HG03558 (cell line): ENCODE measurements around the gene CLIP4.

Source experiments
- ATAC-seq: cut with Tn5 transposase; IDR thresholded peaks from one replicate; pipeline ENCODE4 v1.9.1; 2021; ENCODE audit warnings: moderate number of reproducible peaks; ENCODE audit not compliant: unreplicated experiment; ENCODE audit errors: extremely low read depth

Gene CLIP4

DNA sequence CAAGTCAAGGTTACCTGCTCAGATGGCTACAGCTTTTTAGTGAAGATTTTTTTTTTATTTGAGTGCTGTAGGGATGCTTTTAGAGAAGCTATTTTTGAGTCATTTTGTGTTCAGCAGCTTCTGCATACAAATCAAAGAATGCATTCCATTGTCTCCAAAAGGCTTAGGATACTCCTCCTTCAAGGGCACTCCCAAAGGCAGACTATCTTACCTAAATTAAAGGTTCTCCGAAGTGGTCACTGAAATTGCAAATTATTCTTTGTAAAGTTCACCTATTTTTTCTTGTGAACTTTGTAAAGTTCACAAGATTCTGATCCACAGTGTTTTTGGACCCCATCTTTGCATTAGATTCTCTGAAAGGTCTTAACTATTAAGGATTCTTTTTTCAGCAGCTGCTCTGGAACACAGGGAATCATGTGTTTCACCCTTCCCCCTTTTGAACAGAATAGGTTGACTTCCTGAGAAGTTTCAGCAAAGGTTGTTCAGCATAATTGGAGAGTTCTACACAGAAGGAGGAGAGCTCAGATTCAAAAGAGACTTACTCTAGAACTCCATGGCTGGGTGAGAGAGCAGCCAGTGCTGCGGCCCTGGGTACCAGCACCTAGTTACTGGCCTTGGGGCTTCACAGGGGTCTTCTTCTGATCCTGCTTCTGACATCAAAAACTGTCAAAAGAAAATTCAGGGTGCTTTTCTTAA is 14.5 kb downstream of the CLIP4 start:
- ATAC-seq: no peak

DNA sequence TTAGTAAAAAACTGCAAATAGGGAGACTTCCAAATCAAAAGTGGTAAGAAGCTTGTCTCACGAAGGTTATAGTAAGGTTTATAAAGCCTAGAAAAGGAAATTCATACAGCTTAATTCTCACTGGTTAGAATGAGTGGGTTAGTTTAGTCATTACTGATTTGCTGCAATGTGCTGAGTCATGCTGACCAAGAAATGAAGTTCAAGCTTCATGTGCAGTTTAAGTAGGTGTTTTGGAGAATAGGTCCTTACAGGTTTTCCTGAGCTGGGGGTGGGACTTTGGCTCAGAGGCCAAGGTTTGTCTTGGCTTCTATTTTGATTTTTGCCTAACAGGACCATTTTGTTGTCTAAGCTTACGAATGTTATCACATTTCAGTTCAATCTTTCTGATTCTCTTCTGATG is 15.1 kb downstream of the CLIP4 start:
- ATAC-seq: no peak

DNA sequence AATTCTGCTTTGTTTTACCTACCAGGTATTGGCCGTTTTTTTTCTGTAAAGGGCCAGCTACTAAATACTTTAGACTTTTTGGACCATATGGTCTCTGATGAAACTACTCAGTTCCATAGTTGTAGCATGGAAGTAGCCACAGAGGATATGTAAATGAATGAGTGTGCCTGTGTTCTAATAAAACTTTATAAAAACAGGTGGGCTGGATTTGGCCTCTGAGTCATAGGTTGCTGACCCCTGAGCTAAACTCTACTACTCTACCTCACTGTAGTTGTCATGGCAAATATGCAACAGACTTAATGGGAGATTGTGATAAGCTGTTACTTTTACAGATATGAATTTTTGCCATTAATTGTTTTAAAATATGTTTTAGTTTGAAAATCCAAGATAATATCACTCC is 19.7 kb downstream of the CLIP4 start:
- no peak for ATAC-seq

DNA sequence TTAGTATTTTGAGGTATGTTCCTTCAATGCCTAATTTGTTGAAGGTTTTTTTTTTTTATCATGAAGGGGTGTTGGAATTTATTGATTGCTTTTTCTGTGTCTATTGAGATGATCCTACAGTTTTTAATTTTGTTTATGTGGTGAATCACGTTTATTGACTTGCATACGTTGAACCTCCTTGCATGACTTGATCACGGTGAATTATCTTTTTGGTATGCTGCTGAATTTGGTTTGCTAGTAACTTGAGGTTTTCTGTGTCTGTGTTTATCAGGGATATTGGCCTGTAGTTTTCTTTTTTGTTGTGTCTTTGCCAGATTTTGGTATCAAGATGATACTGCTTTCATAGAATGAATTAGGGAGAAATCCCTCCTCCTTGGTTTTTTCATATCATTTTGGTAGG is 23.9 kb downstream of the CLIP4 start:
- ATAC-seq: no peak

DNA sequence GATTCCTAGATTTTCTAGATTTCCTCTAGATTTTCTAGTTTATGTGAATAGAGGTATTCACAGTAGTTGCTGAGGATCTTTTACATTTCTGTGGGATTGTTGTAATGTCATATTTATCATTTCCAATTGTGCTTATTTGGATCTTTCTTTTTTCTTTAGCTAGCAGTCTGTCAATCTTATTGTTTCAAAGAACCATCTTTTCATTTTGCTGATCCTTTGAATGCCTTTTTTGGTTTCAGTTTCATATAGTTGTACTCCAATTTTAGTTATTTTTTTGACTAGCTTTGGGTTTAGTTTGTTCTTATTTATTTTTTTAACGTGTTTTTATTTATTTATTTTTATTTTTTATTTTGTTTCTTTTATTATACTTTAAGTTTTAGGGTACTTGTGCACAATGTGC is 24.5 kb downstream of the CLIP4 start:
- no peak for ATAC-seq

- ATAC-seq: no peak
Measured at GRCh38 chr2:29143657-29144056, 28.4 kb downstream of the CLIP4 start.

DNA sequence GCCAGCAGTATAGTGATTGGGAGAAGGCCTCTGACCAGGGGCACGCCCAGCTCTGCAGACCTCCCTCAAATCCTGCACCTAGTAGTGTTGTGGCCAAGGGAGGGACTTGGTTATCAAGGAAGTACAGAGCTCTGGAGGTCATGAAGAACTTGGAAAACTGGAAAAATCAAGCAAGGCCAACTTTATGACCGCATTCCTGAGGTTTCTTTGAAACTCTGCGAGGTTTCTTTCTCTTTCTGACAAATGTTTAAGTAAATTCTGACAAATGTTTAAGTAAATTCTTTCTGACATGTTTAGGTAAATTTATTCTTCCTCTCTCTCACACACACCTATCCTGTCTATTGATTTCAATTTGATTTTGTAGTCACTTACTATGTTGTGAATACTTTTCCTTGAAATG is 31.0 kb downstream of the CLIP4 start:
- ATAC-seq: no peak

GRCh38 chr2:29147963-29148362 is 32.7 kb downstream of the CLIP4 start:
- no peak for ATAC-seq

- ATAC-seq: no peak
Measured at GRCh38 chr2:29154610-29155009, 39.4 kb downstream of the CLIP4 start.

GRCh38 chr2:29155578-29155977 is 40.4 kb downstream of the CLIP4 start:
- no peak for ATAC-seq

DNA sequence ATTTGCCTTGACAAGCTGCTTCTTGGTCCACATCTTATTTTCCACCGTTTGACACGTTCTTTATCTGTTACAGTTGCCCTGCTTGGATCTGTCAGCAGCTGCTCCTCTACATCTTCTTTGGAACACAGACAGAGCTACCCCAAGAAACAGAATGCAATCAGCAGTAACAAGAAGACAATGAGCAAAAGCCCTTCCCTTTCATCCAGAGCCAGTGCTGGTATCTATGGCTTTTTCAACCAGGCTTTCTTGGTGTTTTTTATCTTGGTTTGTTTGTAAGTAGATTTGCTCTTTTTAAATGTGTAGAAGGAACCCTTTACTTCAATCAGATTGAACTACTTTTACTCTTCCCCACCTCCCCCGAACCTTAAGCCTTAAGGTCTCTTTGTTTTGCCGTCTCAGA is 41.9 kb downstream of the CLIP4 start:
- ATAC-seq: no peak

GRCh38 chr2:29159125-29159524 is 43.9 kb downstream of the CLIP4 start:
- ATAC-seq: no peak

DNA sequence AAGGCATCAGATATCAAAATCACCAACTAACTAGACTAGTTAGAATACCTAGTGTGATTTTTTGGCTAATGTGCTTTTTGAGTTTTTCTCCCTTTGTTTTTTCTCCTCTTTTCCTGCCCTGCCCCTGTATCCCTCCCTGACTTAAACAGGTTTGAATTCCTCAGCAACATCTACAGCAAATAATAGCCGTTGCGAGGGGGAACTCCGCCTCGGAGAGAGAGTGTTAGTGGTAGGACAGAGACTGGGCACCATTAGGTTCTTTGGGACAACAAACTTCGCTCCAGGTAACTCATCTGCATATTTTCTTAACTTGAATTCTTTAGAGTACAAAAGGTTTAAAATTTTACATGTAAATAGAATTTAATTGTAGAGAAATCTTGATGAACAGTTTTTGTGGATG is 45.0 kb downstream of the CLIP4 start:
- ATAC-seq: no peak

GRCh38 chr2:29162204-29162928 is 47.2 kb downstream of the CLIP4 start:
- ATAC-seq: no peak

- ATAC-seq: no peak
Measured at GRCh38 chr2:29164091-29164846, 49.1 kb downstream of the CLIP4 start.

DNA sequence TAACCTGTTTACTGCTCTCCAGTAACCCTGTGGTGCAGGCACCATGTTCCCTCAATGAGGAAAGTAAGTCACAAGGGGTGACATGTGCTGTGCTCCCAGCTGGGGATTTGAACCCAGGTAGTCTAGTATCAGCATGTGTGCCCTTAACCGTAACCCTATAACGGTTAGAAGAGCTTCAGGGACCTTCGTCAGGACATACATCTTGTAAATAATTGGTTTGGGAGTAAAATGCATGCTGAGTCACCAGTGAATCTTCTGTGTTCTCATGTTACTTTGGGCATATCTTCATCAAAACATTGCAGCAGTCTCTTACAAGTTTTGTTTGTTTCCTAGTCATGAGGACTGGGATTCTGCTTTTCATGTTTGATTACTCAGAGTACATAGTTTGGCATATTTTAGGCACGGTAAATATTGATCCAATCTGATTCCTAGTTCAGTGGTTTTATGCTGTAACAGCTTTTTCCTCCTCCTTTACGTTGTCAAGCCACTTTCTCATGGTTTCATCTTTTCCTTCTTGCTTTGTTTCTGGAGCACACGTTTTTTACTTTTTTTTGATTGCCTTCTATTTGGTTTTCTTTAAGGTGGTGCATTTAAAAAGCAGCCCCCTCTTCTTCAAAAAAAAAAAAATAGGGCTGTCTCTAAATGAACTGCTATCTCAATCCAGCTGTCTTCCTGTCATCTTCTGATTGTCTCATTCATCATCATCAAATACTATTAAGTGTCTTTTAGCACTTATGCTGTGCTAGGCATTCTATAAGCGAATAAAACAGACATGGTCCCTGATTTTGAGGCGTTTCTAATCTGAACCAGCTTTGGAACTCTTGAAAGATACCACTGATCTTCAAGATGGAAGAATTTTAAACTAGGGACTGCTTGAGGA is 50.4 kb downstream of the CLIP4 start:
- ATAC-seq: no peak

GRCh38 chr2:29166242-29167039 is 51.2 kb downstream of the CLIP4 start:
- ATAC-seq: no peak

DNA sequence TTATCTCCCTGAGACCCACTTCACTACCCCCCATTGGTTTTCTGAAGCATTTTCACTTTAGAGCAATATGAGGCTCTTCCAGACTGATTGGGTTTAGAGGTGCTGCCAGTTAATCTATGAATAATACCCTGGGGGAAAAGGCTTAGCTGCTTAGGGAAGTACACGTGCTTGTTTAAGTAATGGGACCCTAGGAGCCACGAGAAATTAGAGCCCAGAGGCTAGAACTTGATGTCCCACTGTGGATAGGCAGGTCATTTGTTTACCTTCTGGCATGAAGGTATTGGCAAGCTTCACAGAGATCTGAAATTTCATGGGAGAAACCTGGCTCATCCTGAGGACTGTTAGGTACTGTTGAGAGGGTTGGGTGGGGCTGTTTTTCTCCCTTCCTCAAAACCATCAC is 59.7 kb downstream of the CLIP4 start:
- no peak for ATAC-seq

GRCh38 chr2:29175338-29175737 is 60.1 kb downstream of the CLIP4 start:
- ATAC-seq: no peak

GRCh38 chr2:29182334-29182733 is 67.1 kb downstream of the CLIP4 start:
- no peak for ATAC-seq
